Measurements from ENCODE around the gene DDX52.
A peak's percentile ranks its signal among the peaks of the same experiment; 100 is the strongest.

The DDX52 gene

DNA sequence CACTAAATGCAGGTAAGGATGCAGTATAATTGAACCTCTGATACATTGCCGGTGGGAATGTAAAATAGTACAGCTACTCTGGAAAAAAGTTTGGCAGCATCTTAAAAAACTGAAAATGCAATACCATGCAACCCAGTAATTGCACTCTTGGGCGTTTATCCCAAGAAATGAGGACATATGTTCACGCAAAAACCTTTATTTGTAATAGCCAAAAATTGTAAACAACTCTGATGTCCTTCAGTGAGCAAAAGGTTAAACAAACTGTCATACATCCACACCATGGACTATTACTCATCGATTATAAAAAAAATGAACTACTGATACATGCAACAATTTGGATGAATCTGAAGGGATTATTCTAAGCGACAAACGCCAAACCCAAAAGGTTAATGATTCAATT is 51.0 kb downstream of the DDX52 start:
- TF ChIP-seq, protein P1, sequence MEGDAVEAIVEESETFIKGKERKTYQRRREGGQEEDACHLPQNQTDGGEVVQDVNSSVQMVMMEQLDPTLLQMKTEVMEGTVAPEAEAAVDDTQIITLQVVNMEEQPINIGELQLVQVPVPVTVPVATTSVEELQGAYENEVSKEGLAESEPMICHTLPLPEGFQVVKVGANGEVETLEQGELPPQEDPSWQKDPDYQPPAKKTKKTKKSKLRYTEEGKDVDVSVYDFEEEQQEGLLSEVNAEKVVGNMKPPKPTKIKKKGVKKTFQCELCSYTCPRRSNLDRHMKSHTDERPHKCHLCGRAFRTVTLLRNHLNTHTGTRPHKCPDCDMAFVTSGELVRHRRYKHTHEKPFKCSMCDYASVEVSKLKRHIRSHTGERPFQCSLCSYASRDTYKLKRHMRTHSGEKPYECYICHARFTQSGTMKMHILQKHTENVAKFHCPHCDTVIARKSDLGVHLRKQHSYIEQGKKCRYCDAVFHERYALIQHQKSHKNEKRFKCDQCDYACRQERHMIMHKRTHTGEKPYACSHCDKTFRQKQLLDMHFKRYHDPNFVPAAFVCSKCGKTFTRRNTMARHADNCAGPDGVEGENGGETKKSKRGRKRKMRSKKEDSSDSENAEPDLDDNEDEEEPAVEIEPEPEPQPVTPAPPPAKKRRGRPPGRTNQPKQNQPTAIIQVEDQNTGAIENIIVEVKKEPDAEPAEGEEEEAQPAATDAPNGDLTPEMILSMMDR (IDR thresholded peaks at IDR 0.05; ENCODE audit: control insufficient read depth, extremely low read depth, insufficient read depth), result no peak
- H3K4me3 ChIP-seq (ENCODE audit: low read depth, low read length), result no peak overlapping the region
- no peak for DNase-seq (ENCODE audit: low read depth)

GRCh38 chr17:37585066-37585465 is 58.2 kb downstream of the DDX52 start:
- DNase-seq (ENCODE audit: low read depth), result no peak
- H3K4me3 ChIP-seq (ENCODE audit: low read depth, low read length), result no peak overlapping the region
- TF ChIP-seq, protein P1 (IDR thresholded peaks at IDR 0.05; ENCODE audit: control insufficient read depth, extremely low read depth, insufficient read depth), result no peak

DNA sequence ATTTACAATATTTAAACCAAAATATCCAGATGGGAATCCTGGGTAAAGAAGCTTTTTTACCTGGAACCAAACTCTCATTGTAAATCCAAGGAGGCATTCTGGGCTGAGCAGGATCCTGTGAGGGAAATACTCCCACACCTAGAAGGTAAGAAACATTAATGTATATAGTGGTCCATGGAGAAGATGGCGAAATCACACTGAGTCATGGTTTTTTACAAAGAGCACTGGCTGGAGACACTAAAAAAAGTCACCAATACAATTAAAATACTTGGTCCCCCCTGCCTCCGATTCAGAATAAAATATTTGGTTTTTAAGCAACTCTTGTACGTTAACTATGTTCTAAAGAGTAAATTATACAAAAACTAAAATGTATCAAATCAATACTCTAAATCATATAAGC is 67.0 kb downstream of the DDX52 start:
- TF ChIP-seq, protein P1 (IDR thresholded peaks at IDR 0.05; ENCODE audit: control insufficient read depth, extremely low read depth, insufficient read depth), result no peak
- DNase-seq (ENCODE audit: low read depth), result no peak
- H3K4me3 ChIP-seq (ENCODE audit: low read depth, low read length), result no peak overlapping the region

DNA sequence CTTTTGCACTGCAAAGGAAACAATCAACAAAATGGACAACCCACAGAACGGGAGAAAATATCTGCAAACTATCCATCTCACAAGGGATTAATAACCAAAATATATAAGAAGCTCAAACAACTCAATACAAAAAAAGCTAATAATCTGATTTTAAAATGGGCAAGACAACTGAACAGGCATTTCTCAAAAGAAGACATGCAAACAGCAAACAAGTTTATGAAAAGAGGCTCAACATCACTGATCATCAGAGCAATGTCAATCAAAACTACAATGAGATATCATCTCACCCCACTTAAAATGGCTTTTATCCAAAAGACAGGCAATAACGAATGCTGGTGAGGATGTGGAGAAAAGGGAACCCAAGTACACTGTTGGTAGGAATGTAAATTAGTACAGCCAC is 68.8 kb downstream of the DDX52 start:
- H3K4me3 ChIP-seq (ENCODE audit: low read depth, low read length), result no peak overlapping the region
- DNase-seq (ENCODE audit: low read depth), result no peak
- TF ChIP-seq, protein P1 (IDR thresholded peaks at IDR 0.05; ENCODE audit: control insufficient read depth, extremely low read depth, insufficient read depth), result no peak

- no peak overlapping the region for H3K4me3 ChIP-seq (ENCODE audit: low read depth, low read length)
- TF ChIP-seq, protein P1 (IDR thresholded peaks at IDR 0.05; ENCODE audit: control insufficient read depth, extremely low read depth, insufficient read depth), result no peak
- no peak for DNase-seq (ENCODE audit: low read depth)
Measured at GRCh38 chr17:37571674-37572073, 71.6 kb downstream of the DDX52 start.

DNA sequence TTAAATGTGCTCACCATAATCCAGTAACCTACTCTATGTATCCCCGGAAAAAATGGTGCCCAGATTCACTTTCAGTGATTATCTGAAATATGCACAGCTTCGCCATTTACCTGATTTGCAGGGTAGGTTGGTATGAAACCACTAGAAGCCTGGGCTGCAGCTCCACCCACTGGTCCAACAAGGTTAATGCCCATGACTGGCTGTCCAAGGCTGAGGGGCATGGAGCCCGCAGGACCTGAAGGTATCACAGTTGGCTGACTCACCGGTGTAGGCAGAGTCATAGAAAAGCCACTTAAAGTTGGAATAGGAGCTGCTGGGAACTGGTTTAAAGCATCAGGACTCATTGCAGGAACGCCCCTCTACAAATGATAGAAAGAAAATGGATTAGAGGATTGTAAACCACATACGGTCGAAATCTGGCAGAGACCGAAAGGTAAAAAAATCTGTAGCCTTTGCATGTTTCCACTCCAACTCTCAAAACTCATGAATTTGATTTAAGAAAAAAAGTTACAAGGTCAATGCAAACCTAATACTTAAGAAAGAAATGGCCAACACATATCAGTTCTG is 72.6 kb downstream of the DDX52 start:
- no peak for DNase-seq (ENCODE audit: low read depth)
- TF ChIP-seq, protein P1 (IDR thresholded peaks at IDR 0.05; ENCODE audit: control insufficient read depth, extremely low read depth, insufficient read depth), result peak; percentile 76
- H3K4me3 ChIP-seq (ENCODE audit: low read depth, low read length), result no peak overlapping the region

DNA sequence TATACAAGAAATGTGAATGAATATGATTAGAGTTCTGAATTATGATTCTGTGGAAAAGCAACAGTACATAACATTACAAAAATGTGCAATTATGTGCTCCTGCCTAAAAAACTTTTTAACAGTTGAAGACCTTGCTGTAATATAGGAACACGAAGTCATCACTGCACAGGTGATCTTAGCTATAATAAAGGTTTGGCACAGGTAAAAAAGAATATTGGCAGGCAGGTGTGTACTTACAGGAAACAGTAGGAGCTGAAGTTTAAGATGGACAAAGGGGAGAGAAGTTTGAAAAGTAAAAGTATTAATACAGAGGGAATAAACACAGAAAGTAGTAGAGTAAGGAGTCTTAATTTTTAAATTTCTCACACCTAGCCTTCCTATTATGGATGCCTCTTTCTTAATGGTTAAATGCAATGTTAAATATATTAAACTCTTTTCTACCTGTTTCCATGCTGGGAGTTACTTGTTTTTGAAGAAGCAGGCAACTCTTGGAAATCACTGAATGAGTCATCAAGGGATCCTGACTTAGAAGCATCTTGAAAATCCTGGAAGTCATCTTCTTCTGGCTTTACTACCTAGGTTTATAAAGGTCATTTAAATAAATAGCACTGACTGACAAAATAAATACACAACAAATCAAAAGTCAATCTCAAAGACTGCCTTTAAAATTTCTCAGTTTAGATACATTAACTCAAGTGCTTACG is 74.7 kb downstream of the DDX52 start:
- DNase-seq (ENCODE audit: low read depth), result no peak
- TF ChIP-seq, protein P1 (IDR thresholded peaks at IDR 0.05; ENCODE audit: control insufficient read depth, extremely low read depth, insufficient read depth), result no peak
- no peak overlapping the region for H3K4me3 ChIP-seq (ENCODE audit: low read depth, low read length)
